Fibroblast of upper back skin (primary cell): ENCODE measurements around the gene PRKCZ.
A peak's percentile ranks its signal among the peaks of the same experiment; 100 is the strongest.

Experiments used
- DNase-seq: peaks from one replicate; pipeline ENCODE4 v3.0.0-alpha.2; 2013

The PRKCZ gene

DNA sequence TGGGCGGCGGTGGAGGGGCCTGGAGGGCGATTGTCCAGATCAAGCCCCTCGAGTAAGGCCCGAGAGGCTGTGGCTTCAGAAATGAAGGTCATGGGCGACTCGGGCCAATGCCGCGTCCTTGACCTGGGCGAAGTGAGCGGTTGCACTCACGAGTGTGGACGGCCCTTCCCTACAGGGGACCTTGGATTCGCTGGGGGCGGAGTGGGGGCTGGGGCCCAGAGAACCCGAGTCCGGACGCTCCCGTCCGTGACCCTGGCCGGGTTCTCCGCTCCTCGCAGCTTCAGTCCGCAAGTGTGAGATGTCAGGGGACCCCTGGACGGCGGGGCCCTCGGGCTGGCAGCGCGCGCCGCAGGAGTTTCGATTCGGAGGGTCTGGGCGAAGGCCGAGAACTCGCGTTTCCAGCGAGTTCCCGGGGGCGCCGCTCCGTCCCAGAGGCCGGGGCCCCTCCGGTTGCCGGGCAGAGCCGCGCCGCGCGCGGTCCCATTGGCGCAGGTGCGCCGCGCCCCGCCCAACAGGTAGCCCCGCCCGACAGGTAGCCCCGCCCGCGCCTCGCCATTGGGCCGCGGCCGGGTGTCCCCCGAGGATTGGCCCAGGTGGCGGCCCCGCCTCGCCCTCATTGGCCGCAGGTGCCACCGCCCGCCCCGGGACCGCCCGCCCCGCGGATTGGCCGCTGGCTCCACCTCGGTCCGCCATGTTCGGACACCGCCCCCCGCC lies at the start of gene PRKCZ:
PRKCZ (plus strand) TSS at position 694 of the 714 bp plus-strand sequence. CDS start 220 bp downstream, outside the sequence.
- DNase-seq = no peak

DNA sequence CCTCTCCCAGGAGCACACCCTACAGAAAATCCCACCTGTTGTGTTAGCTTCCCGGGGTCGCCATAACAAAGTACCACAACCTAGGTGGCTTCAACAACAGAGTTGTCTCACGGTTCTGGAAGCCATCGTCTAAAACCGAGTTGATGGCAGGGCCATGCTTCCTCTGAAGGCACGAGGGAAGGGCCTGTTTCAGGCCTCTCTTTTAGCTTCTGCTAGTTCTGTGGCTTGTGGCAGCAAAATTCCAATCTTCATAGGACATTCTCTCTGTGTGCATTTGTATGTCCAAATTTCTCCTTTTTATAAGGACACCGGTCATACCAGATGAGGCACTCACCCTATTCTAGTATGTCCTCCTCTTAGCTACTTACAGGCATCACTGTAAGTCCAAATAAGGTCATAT lies 49.8 kb upstream of the PRKCZ start:
- no peak for DNase-seq

DNA sequence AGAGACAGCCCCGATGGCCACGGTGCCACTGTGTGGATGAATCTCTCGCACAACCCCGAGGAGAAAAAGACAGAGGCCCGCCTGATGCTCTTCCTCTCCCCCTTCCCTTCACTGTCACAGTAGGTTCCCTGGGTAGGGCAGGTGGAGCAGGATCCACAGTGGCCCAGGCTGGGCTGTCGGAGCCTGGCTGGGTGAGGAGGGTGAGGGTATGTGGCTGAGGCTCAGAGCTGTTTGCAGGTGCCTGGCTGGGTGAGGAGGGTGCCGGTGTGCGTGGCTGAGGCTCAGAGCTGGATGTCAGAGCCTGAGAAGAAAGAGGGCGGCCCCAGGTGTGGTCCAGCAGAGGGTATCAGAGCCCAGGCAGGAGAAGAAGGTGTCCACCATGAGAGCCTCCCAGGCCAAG lies 49.4 kb upstream of the PRKCZ start:
- DNase-seq = no peak

GRCh38 chr1:2001773-2002411 lies 48.3 kb upstream of the PRKCZ start:
- DNase-seq = no peak

DNA sequence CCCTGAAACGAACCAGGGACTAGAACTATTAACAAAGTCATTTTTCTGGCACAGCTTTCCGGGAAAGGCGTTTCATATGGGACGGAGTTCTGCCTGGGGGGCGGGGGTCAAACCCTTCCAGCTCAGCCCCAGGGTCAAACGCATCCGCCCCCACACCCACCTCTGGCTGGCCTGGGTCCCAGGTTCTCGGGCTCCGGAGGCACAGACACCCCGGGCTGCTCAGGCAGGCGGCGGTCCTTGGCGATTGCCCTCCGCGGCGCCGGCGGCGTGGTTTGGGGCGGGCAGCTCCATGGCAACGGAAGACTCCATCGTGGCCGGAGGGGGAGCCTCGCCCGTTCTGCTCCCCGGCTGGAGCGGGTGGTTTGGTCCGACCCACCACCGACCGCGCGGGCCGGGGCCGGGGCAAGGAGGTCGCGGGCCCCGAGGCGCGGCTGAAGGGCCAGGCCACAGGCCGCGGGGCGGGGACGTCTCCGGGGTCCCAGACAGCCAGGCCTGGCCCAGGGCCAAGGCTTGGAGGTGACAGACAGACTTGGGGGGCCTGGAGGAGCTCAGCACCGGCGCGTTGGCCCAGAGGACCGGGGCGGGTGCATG lies 46.6 kb upstream of the PRKCZ start, which contains the start of gene CFAP74:
CFAP74 (minus strand) TSS at position 246 of the 591 bp plus-strand sequence. CDS start 12,830 bp downstream, outside the sequence.
- peak; percentile 12 for DNase-seq

DNA sequence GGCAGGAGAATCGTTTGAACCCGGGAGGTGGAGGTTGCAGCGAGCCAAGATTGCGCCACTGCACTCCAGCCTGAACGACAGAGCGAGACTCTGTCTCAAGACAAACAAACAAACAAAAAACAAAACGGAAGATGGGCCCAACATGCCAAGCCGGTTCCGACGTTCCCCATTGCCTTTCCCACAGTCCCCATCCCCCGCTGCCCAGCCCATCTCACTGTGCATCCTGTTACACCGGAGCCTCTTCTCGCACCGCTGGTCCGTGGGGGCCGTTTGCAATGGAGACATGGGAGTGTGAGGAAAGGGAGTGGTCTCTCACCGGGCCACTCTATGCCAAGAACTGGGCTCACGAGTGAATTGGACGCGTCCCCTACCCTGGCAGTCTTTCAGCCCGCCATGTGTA lies 45.4 kb upstream of the PRKCZ start:
- DNase-seq = no peak

GRCh38 chr1:2009101-2010053 lies 40.8 kb upstream of the PRKCZ start:
- DNase-seq = no peak

- DNase-seq = no peak
These were observed 36.0 kb upstream of the PRKCZ start for GRCh38 chr1:2014181-2014580.

GRCh38 chr1:2014741-2015735 lies 35.2 kb upstream of the PRKCZ start:
- no peak for DNase-seq

DNA sequence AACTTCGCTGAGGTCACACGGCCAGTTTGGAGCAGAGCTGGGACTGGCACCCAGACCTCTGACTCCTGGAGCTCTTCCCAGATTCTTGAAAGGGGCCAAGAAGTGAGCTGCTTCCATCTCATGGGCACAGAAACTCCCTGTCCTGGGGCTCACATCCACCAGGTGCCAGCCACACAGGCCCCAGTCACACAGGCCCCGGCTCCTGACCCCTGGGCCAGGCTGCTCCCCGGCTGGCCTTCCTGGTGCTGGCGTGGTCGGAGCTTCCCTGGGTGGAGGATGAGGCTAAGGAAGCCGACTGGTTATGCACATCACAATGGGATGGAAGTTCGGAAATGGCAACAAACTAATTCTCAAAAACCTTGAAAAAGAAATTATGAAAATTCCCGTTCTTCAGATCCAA lies 34.1 kb upstream of the PRKCZ start:
- DNase-seq = no peak

DNA sequence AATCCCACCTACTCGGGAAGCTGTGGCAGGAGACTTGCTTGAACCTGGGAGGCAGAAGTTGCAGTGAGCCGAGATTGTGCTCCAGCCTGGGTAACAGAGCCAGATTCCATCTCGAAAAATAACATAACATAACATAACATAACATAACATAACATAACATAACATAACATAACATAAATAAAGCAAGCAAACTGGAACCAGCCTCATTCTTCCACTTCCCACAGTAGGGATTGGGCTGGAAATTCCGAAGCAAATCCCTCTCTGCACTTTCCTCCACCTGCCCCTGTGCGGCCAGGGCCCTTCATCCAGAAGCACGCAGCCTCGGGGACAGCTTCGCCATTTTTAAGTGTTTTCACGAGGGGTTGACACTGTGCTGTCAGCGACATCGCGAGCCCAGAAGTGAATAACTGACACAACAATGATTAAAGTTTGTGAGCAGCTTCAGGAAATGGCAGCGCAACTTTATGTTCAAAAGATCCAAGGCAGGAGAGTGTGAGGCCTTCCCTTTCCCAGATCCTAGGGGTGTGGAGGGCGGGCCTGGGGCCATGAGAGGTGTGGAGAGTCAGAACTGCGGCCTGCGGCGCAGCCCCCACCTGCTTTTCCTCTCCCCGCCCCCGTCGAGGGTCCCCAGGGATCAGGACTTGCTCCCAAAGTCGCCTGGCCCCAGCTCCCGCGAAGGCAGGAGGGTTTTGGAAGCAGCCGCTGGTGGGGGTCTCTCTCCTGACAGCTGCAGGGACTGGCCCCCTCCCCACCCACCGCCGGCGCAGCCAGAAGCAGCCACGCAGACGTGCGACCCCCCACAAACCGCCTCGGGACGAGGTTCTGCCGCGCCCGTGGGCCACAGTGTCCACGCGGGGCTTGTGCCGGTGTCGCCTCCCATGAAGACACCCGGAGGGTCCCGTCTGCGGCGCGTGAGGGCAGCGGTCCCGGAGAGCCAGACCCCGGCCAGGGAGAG lies 31.7 kb upstream of the PRKCZ start:
- no peak for DNase-seq

- DNase-seq = no peak
These were observed 31.1 kb upstream of the PRKCZ start, which contains the start of gene GABRD for GRCh38 chr1:2019172-2019543. Gene GABRD, plus strand, starts transcription at chr1:2019345. Its CDS starts 79 bp downstream, at chr1:2019424.

GRCh38 chr1:2019571-2020309 lies 30.5 kb upstream of the PRKCZ start:
- no peak for DNase-seq

GRCh38 chr1:2020310-2020655 lies 29.9 kb upstream of the PRKCZ start:
- DNase-seq = no peak

DNA sequence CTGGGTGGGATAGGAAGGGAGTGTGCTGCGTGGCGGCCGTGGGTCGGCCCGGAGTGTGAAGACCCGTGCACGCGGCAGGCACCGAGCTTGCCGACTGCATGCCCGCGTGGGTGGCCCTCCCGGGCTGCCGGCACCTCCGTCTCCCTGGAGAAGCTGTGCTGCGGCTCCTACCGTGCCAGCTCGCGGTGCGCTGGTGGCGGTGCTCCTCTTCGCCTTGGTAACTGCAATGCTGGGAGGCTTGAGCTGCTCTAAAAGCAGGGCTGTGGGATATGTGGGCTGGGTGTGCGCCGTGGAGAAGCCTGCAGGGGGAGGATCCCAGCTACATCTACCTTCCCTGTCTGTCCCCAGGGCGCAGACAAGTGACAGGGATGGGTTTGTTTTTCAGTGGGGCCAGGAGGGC lies 28.7 kb upstream of the PRKCZ start:
- DNase-seq = no peak

DNA sequence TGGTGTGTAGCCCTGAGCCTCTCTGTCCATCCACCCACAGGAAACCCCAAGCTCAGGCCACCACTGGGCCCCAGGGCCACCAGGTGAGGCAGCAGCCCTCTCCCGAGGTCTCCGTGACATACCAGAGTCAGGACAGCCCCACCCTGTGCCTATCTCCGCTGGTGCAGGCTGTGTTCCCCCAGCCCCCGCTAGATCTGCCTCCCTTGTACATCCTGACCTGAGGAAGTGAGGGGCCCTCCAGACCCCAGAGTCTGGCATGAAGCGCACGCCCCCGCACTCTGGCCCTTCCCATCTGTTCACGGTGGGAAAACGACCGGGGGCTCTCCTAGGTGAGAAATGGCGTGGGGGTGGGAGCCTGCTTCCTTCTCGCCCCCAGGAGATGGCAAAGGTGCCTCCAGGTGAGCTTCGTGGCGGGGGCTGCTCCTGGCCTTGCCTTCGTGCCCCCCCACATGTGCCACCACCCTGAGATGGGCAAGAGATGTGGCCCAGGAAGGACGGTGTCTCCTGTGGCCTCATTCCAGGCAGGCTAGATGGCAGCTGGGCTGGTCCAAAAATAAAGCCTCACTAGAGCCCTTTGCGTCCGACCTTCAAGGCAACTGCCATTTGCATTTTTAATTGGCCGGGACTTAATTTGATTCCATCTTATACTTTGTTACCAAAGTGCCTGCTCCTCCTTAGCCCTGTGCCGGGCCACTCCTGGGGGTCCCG lies 28.0 kb upstream of the PRKCZ start:
- DNase-seq = no peak

- DNase-seq = no peak
These were observed 27.0 kb upstream of the PRKCZ start for GRCh38 chr1:2023187-2023586.

DNA sequence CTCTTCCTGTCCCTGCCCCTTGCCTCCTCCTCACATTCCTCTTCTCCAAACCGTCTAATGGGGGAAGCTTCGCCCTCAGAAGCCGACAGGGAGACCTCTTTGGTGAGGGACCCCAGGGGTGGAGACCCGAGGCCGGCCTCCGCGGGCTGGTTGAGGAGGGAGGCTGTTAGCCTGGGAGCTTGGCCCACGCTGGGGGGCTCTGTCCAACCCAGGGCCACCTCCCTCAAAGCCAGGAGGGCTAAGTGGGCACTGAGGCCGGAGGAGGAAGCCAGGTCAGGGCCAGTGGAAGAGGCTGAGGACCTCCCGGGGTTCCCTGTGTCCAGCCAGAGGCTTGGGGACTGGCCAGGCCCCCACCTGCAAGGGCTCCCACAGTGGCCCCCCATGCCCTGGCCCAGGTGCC lies 25.8 kb upstream of the PRKCZ start:
- no peak for DNase-seq

DNA sequence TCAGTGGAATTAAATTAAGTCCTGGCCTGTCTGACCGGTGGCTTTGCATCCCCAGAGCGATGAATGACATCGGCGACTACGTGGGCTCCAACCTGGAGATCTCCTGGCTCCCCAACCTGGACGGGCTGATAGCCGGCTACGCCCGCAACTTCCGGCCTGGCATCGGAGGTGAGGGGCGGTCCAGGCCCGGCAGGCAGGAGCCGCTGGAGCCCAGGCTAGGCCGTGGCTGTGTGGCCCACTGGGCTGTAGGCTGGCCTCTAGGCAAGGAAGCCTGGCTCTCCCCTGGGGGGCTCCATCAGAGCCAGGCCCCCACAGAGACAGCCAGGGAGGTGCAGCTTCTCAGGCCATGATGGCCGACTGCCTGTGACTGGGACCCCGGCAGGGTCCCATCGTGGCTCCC lies 25.3 kb upstream of the PRKCZ start:
- no peak for DNase-seq
